Daoy (cell line): ENCODE measurements around the gene PXDN. TPM values are rescaled to one million over a fixed set of nuclear protein-coding genes. Genes with fewer than 3 reads are reported as not detected.

ENCODE experiments used
- DNase-seq: peaks from one replicate; pipeline ENCODE4 v3.0.0-alpha.2; 2015; ENCODE audit warnings: low read depth
- total RNA-seq: library from RNA; depleted of rRNA; stranded (reverse); fragments of >200 nt; shearing (Covaris generic); gene quantifications from 2 replicates; pipeline ENCODE4 v1.2.3, GENCODE V29; 2014

Gene PXDN
- total RNA-seq, 1 experiment from 2014 or later: 173 TPM

DNA sequence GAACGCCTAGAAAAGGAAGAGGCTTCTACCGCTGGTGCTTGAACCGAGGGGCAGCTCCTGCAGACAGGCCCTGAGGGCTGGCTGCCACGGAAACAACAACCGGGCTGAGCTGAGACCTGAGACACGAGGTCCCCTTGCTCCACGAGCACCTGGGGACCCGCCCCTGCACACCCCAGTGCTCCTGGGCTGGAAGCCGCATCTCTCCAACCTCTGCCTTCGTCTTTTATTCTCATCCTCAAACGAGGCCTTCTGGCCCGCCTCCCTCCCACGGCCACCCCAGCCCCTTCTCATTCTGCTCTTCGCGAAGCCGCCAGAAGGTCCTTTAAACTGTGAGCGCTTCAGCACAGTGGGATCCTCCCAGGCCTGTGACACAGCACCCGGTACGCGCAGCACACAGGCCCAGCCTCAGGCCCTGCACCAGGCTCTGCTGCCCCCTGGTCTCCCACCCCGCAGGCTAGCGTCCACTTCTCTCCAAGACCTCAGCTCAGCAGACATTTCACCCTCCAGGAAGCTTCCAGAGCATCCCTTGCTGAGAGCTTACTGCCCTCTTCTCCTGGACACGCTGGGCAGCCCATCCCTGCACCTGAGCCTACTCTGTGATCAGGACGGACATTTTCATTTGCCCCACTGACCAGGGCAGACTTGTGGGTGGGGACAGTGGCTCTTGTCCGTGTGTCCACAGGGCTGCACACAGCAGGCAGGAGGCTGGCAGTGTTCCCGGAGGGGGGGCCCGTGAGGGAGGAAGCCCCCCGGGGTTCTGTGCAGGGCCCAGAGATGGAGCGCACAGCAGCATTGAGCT lies 149.7 kb downstream of the PXDN start:
- no peak for DNase-seq

DNA sequence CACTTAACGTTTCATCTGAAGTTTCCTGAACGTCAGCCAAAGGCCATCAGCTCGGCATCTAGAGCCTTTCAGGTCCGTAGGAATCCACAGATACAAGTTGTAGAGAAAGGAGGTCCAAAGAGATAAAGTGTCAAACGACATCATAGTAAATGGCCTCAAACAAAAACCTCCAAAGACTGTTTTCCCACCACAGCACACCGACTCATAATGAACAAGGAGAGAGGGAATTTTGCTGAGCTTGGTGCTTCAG lies 150.3 kb downstream of the PXDN start:
- no peak for DNase-seq

DNA sequence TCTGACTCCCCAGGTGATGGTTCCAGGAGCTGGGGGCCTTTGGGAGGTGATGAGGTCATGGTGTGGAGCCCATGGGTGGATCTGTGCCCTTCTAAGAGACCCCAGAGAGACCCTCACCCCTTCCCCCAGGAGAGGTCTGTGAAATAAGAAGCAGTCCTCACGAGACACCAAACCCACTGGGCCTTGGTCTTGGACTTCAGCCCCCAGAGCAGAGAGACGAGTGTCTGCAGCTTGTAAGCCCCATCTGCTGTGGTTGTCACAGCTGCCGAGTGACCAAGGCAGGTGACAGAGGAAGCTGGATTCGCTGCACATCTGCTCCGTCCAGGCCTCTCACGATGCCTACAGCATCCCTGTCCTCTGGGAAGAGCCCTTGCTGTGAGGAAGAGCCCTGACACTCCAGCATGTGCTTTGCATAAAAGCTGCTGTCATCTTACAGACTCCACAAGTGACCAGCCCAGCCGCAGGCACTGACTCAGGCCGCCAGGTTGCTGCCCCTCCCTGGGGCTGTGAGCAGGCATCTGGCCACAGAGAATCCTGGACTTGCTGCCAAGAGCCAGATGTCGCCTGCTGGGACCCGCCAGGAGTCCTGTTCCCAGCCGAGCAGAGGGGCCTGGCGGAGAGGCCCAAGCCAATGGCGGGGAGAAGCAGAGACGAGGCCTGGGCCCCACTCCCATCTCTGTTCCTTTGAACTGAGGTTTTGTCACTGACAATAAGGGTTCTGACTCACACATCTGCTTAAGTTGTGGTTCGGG lies 150.8 kb downstream of the PXDN start:
- peak; percentile 95 for DNase-seq

DNA sequence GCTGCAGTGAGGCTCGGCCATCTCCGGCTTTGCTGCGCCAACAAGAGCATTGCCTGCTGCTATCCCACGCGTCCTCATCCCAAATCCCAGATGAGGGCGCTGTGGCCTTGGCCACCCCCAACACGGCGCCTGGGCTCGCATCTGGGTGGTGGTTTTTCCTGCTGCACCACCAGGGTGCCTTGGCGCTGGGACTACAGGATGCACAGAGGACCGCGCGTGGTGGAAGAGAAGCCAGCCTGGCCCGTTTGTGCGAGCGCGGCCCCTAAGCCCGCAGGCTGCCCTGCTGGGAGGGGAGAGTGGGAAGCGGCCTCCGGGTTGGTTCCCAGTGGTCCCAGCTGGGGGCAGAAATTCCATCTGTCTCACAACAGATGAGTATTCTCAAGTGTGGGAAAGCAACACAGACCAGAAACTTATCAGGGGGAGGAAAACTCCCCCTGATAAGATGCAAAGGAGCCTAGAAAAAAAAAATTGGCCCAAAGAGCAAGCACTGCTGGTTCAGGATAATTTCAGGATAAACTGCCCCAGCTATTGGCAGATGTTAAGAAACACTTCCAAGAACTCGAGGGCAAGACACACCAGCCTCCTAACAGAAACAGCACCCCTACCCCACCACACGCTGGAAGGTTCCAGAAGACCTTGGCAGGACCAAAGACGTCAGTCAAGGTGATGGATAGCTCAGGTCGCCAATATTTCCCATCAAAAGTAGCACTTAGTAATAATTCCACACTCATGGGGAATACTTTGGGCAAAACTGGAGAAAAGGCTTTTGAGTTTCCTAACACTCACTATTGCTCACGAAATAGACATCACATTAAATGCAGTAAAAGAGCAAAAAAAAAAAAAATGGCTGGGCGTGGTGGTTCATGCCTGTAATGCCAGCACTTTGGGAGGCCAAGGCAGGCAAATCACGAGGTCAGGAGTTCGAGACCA lies 152.1 kb downstream of the PXDN start:
- DNase-seq: peak; percentile 98

DNA sequence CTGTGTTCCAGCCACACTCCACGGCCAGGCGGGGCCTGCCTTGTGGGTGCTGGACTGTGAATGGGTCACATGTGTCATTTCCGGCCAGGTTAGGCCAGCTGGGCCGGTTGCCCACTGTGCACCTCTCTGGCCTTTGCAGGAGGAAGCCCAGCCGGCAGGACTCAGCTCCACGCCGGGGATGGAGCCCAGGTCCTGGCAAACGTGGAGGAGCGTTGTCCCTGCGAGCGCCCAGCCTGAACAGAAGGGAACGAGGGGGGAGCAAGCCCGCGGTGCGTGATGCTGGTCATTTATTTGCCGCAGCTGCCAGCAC lies 152.9 kb downstream of the PXDN start:
- DNase-seq: peak; percentile 43

DNA sequence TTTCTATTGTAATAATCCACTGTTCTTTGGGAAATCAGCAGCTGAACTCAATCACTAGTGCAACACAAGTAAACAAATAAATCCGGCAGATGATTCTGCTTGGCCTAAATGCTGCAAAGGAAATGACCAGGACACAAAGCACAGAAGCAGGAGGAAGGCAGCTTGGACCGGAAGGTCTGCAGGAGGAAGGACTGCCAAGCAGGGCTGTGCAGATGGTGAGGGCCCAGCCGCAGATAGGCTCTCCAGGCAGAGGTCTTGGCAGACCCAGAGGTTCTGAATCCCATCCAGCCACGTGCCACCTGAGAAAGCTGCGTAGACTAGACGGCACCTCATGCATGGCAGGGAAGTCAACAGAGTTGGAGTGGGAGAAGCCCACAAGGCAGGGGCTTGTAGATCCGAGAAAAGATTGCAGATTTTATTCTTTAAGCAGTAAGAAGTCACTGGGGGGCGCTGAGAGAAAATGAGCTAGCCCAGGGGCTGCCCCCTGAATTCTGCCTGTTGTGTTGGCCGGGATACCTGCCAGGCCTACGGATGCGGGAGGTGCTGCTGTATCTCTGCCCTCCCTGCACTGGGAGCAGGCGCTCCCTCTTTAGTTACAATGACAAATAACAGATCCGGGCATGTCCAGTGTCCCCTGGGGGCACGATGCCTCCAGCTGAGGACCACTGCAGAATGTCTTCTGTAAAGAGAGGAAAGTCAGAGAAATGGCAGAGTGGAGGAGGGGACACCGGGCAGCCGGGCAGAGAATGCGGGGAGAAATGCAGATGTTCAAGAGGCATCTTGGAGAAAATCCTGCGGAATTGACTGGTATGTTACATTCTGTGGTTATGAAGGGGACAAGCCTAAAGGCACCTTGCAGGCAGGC lies 153.5 kb downstream of the PXDN start:
- DNase-seq: no peak

DNA sequence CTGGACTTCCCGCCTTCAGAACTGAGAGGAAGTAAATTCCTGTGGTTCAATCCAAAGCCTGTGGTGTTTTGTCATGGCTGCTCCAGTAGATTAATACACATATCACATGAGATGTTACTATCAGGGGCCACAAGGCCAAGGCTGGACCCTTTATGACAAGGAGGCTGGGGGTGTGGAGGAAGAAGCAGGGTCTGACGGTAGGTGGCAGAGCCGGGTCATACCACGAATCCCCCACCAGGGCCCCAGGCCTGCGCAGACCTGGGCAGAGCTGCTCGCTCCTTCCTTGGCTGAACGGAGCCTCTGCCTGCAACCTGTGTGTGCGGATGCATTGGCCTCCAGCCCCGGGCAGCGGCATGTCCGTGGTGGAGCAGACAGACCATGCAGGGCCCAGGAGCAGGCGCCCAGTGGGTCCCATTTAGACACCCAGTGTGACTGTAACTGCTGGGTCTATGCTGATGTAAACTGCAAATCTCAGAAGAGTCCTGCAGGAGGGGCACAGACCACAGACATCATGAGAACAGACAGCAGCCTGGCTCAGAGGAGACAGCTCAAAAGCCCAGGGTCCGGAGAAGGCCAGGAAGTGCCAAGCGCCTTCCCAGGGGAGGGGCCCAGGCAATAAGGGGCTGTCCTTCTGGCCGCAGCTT lies 155.2 kb downstream of the PXDN start:
- peak; percentile 79 for DNase-seq

DNA sequence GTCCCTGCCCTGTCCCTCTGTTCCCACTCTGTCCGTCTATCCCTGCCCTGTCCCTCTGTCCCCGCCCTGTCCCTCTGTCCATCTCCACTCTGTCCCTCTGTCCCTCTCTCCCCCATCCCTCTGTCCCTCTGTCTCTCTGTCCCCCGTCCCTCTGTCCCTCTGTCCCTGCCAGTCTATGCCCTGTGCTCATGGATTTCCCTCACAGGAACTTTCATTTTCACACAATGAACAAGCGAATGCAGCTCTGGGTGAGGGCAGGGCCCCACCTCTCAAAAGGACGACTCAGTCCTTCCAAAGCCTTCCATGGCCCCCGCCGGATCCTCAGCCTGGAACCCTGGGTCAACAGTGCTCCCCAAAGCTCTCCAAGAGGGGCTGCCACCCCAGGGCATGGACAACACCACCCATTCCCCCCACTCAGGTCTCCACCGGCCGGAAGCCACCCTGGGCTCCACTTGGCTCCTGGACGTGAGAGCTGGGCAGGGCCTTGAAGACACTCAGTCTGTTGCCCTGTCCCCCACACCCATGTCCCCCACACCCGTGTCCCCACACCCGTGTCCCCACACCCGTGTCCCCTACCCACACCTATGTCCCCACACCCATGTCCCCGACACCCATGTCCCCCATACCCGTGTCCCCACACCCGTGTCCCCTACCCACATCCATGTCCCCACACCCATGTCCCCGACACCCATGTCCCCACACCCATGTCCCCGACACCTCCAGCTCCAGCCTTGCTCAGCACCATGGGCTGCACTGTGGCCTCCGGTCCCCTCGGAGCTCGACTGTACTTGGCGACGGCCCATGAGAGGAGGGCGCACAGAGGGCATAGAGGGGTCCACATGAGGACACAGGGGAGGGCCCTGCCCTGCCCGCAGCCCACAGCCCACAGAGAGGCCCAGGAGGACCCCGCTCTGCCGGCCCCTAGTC lies 156.0 kb downstream of the PXDN start:
- peak; percentile 46 for DNase-seq

DNA sequence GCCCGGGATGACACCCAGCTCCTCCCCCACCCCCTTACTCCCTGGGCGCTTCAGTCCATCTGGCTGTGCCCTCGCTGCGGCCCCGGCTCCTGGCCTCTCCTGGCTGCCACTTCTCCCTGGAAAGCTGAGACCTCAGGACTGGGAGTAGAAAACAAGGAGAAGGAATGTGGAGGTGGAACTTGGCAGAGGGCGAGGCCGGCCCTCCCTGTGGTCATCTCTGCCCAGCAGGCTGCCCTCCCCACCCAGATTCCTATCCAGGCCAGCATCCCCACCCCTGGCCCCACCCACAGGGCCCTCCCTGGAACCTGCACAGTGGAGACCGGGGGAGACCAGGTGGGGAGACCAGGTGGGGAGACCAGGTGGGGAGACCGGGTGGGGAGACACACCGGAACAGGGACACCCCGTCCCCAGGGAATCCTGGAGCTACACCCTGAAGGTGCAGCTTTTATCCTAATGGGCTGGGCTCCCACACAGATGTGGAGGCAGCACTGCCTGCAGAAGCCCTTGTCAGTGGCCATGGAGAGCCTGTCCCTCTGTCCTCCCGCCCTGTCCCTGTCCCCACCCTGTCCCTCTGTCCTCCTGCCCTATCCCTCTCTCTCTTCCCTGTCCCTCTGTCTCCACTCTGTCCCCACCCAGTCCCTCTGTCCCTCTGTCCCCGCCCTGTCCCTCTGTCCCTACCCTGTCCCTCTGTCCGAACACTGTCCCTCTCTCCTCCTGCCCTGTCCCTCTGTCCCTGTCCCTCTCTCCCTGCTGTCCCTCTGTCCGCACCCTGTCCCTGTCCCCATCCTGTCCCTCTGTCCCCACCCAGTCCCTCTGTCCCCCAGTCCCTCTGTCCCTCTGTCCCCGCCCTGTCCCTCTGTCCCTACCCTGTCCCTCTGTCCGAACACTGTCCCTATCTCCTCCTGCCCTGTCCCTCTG lies 157.1 kb downstream of the PXDN start:
- peak; percentile 57 for DNase-seq

DNA sequence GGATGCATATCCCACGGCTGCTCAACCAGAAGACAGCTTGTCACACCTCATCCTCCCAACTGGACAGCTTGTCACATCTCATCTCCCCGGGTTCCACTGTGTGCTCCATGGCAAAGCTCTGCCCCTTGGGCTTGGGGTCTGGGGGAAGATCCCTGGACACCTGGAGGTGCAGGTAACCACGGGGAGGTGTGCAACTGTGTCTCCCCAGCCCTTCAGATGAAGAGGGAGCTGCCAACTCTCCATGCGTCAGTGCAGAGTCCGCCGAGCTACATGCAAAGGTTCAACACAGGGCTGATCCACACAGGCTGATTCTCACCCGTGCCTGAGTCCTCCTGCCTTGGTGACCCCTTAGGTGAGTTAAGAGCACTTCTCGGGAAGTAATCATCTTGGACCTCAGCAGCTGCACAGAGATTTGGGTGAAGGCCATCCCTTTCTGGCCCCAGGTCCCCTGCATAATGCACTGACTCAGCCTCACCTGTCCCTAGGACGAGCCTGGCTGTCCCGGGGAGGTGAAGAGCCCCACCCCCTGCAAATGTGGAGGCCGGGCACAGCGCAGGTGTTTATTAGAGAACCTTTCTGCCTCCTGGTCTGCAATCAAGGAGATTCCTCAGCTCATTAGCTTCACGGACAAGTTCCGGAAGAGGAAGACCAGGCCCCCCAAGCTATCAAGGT lies 157.9 kb downstream of the PXDN start:
- DNase-seq: no peak

DNA sequence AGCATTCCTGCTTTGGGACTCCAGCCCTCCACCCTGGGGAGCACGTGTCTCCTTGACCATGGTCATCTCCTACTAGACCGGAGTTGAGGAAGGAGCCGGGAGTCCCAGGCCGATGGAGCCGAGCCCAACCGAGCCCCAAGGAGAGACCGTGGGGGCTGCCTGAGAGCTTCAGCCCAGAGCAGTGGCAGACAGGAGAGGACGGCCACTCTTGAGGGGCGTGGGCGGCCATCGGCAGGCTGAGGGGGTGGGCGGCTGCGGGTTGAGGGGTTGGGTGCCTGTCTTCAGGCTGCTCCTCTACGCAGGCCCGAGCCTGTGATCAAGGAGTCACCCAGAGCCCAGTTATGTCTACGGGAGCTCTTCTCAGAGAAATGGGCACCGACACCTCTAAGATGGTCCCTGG lies 158.7 kb downstream of the PXDN start:
- no peak for DNase-seq

DNA sequence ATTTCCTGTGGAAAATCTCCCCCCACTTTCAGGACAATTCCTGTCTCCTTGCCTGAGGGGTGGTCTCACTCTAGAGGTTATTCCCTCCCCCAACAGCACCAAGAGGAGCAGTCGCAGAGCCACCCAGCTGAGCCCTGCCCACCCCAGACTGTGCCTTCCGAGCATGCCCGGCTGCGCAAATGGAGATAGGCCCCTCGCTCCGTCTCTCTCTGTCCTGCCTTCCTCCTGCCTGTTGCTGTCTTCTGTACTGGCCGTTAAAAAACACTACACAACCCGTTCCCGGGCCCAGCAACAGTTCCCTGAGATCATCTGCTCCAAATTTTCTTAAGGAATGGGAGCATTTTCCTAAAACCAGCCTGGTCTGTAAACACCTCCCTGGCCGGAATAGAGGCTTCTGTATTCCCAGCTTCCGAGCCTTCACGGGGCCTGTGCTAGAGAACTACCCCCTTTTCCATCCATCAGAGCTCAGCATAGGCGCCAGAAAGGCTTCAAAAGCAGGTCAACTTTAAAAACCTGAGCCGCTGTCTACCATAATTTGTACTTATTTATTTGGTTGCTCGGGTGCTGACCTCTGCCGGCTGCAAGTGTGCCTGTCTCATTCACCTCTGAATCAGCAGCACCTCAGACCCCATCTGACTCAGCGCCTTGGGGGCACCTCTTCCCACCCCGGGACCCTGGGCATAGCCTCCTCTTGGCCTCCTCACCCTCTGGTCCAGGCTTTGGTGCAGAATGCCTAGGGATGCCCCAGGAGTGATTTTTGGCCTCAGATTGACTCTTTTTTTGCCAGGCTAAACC lies 159.4 kb downstream of the PXDN start:
- peak; percentile 69 for DNase-seq

DNA sequence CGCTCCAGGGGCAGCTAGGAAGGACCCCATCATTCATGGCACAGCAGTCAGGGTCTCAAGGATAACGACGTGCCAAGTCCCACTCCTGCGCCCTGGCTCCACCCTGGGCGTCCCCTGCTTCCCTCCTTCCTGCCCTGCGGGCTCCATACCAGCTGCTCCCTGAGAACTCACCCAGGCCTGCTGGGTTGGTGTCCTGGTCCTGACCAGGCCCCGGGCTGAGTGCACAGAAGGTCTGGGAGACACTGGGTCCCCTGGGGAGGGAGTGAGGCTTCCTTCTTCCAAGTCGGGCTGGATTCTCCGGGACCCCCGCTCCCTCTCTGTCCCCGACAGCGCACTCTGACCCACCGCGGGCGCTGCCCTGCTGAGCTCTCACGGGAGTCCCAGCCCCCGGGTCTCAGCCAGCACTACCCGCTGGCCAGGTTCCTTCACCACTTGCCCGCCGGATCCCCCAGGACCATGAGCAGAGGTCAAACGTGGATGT lies 160.2 kb downstream of the PXDN start:
- no peak for DNase-seq

DNA sequence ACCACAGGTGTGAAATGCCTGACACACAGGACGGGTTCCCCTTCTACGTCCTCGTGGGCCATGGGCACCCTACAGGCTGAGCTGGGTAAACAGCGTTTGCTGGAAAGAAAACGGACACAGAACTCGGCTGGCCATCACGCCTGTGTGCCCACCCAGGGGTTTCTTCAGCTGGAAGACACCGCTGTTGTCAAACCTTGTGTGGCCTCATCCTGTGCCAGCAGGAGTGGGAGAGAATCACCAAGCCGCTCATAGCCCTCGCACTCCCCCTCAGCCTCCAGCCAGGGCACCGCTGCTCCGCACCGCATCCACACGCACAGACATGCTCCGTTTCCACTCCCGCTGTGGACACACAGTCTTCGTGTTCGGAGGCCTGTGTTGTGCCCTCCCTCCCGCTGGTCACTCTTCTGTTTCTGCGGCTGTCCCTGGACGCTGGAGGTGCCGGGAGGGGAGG lies 161.4 kb downstream of the PXDN start:
- DNase-seq: no peak

DNA sequence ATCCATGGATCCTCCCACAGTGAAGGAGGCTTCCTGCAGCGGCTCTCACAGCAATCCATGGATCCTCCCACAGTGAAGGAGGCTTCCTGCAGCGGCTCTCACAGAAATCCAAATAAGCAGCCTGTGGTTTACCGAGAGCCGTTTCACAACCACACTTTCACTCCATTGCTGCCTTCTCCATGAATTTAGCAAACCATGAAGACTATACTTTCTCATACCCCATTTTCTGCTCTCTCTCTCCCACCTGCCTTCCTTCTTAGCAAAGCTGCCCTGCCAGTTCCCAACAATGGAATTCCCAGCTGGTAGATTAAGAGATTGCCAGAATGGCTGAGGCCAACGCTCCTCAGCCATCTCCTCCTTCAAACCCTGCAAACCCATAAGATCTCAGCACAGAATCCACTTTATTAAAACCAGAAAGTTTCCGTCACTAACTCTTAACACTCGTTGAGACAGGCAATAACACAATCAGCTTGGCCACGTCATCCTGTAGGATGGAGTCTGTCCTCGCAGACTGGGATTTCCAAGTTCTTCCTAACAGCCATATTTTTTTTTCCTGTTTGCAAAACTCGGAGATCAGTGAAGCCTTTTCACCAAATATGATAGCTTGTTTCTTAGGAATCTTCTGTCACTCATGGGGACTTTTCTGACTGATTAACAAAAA lies 162.2 kb downstream of the PXDN start:
- peak; percentile 39 for DNase-seq
